IPS-18a (cell line): ENCODE data around the gene CETP.

Source experiments
- H3K27ac ChIP-seq: one replicate; pipeline ENCODE4 v1.5.1; 2013; ENCODE audit warnings: low read length
- H3K27me3 ChIP-seq: one replicate; pipeline ENCODE4 v1.6.1; 2013; ENCODE audit warnings: mild to moderate bottlenecking, low read length; ENCODE audit not compliant: control insufficient read depth, insufficient read depth
- H3K36me3 ChIP-seq: one replicate; pipeline ENCODE4 v1.6.1; 2013; ENCODE audit warnings: low read depth, low read length; ENCODE audit not compliant: control insufficient read depth
- H3K4me1 ChIP-seq: one replicate; pipeline ENCODE4 v1.6.1; 2013; ENCODE audit warnings: low read depth, low read length; ENCODE audit not compliant: control insufficient read depth
- H3K4me3 ChIP-seq: one replicate; pipeline ENCODE4 v1.5.1; 2013; ENCODE audit warnings: low read length
- H3K9ac ChIP-seq: one replicate; pipeline ENCODE4 v1.6.1; 2013; ENCODE audit warnings: mild to moderate bottlenecking, low read length, moderate library complexity
- H3K9me3 ChIP-seq: one replicate; pipeline ENCODE4 v1.6.1; 2013; ENCODE audit warnings: low read depth, low read length; ENCODE audit not compliant: control insufficient read depth

The CETP gene

DNA sequence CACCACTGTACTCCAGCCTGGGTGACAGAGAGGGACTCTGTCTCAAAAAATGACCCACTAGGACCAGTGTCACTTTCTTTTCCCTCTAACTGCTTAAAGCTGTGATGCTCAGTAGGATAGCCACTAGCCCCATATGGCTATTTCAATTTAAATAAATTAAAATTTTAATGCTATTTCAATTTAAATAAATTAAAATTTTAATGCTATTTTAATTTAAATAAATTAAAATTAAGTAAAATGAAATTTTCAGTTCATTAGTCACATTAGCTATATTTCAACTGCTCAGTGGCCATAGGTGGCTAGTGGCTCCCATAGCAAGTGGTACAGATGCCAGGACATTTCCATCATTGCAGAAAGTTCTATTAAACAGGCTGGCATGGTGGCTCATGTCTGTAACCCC lies 70.6 kb downstream of the CETP start:
- H3K4me3 ChIP-seq, result no peak overlapping the region
- H3K9ac ChIP-seq, result no peak overlapping the region
- no peaks in the 10 kb centered on the region for H3K4me1 ChIP-seq
- no peaks in the 10 kb centered on the region for H3K36me3 ChIP-seq
- no peaks in the 10 kb centered on the region for H3K27me3 ChIP-seq
- no peaks in the 10 kb centered on the region for H3K9me3 ChIP-seq
- no peak overlapping the region for H3K27ac ChIP-seq

DNA sequence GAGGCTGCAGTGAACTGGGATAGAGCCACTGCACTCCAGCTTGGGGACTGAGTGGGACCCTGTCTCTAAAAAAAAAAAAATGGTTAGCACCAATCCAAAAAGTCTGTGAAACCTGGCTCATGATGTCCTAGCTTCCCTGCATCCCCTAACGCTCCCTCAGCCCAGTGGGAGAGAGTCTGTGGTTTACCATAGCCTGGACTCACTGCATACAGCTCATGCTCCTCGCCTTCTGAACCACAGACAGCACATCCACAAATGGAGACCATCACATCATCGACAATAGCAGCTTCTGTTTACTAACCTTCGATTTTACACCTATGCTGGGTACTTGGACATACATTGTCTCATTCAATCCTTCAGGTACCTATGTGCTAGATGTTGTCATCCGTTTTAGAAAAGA lies 71.2 kb downstream of the CETP start:
- Histone ChIP-seq H3K4me3 (no peak overlapping the region), H3K4me1 (no peaks in the 10 kb centered on the region), H3K36me3 (no peaks in the 10 kb centered on the region), H3K9me3 (no peaks in the 10 kb centered on the region), H3K9ac (no peak overlapping the region), H3K27ac (no peak overlapping the region), H3K27me3 (no peaks in the 10 kb centered on the region)
